Skeletal muscle satellite cell (primary cell): ENCODE data around the gene FHIT.

Experiments used
- H3K27me3 ChIP-seq: 2 replicates; pipeline ENCODE4 v1.7.0; 2013; ENCODE audit warnings: low read length; ENCODE audit not compliant: control insufficient read depth, insufficient read depth
- H3K36me3 ChIP-seq: 2 replicates; pipeline ENCODE4 v1.7.0; 2013; ENCODE audit warnings: mild to moderate bottlenecking, control low read depth, low read length; ENCODE audit not compliant: insufficient read depth
- H3K4me1 ChIP-seq: 2 replicates; pipeline ENCODE4 v1.7.0; 2013; ENCODE audit warnings: low read length; ENCODE audit not compliant: control insufficient read depth, insufficient read depth
- H3K4me2 ChIP-seq: 2 replicates; pipeline ENCODE4 v1.7.0; 2013; ENCODE audit warnings: mild to moderate bottlenecking, low read length
- H3K4me3 ChIP-seq: 2 replicates; pipeline ENCODE4 v1.7.0; 2013; ENCODE audit warnings: low read length
- H3K9ac ChIP-seq: 2 replicates; pipeline ENCODE4 v1.7.0; 2013; ENCODE audit warnings: mild to moderate bottlenecking, low read depth, low read length, moderate library complexity
- H3K9me3 ChIP-seq: replicated peaks from 2 replicates; pipeline ENCODE4 v1.7.0; 2013; ENCODE audit warnings: mild to moderate bottlenecking, control low read depth, low read length

The FHIT gene

DNA sequence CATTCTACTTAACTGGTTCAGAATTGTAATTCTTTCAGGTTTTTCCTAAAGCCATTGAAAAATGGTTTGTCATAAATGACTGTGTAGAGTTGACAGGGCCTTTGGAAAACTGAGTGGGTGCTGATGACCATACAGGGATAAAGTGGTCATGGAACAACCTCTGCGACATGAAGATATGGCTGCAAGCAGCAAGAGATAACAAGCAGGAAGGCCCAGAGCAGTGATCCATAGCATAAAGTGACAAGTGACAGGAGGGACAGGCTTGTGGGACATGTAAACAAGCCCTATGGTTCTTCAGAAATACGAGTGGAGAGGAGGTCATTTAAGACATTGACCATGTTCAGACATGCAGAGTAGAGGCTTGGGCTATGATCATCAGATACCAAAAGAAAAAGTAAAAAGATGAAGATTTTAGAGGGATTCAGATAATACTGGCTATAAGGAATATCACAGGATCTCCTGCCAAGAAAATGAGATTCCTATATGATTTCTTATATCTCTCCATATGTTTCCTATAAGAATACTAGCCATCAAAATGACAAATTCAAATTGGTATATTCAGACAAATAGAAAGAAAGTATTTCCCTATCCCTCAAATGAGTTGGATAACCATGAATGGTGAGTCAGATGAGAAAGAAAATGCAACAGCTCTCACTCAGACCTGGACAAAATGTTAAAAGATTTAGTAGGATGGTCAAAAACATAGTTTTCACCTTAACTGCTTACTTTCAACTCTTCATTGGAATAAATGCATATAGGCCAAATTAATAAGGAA, 1373.8 kb downstream of the FHIT start:
- no peak overlapping the region for H3K4me3 ChIP-seq

DNA sequence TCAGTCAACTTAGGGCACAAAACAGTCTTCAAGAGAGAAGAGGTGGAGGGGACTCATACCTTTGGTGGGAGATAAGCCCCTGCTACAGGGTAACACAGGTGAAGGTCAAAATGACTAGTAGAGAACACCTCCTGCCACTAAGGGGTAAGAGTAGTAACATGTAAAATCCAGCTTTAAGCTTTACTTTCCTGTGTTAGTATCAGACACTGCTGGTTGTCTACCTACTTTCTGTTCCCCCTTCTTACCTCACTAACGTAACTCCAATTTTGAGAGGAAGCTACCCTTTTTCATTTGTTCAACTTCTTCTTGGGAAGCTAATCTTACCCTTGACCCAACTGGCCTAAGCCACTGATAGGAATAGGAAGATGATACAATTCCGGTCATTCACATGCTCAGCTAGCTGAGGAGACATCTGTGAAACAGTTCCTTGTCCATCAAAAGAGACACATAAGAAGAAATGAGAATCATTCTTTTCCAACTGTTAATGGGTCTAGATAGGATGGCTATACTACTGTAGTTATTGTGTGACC, 1374.7 kb downstream of the FHIT start:
- H3K9ac ChIP-seq: no peak overlapping the region
- H3K4me1 ChIP-seq: peaks cover 6% of the 10 kb centered on the region
- no peak overlapping the region for H3K4me3 ChIP-seq
- peaks cover 9% of the 10 kb centered on the region for H3K27me3 ChIP-seq
- H3K9me3 ChIP-seq: no peaks in the 10 kb centered on the region
- H3K4me2 ChIP-seq: no peak overlapping the region
- H3K36me3 ChIP-seq: no peaks in the 10 kb centered on the region

More for the DNA sequence above, 1373.8 kb downstream of the FHIT start:
- H3K4me1 ChIP-seq: peaks cover 6% of the 10 kb centered on the region
- no peaks in the 10 kb centered on the region for H3K9me3 ChIP-seq
- H3K4me2 ChIP-seq: no peak overlapping the region
- peaks cover 11% of the 10 kb centered on the region for H3K27me3 ChIP-seq
- no peak overlapping the region for H3K9ac ChIP-seq
- H3K36me3 ChIP-seq: no peaks in the 10 kb centered on the region

DNA sequence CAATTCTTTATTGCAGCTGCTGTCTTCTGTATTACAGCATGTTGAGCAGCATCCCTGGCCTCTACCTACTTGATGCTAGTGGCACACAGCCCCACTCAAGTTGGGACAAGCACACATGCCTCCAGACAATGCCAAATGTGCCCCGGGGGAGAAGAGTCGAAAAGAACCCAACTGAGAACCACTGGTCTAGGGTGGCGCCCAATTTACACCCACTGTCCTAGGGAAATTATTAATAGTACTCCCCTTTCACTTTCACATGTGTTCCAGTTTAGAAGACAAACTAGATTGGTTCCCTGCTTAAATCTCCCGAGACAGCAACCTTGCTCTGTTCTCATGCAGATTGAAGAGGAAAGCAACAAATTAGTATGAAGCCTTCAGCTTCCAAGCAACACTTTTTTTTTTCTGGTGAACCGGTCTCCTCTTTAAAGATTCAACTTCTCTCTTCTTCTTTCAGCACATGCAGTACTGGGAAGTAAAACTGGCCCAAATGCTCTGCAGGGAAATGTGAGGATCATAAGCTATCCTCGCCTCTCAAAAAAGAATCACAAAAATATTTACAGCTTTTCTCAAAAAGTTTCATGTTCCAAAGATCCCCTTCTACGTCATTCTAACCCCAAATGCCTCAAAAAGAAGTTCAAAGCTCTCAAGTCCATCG, 1377.5 kb downstream of the FHIT start:
- H3K9ac ChIP-seq: no peak overlapping the region
- H3K36me3 ChIP-seq: no peaks in the 10 kb centered on the region
- H3K4me3 ChIP-seq: no peak overlapping the region
- no peak overlapping the region for H3K4me2 ChIP-seq
- H3K9me3 ChIP-seq: no peaks in the 10 kb centered on the region
- peaks cover 6% of the 10 kb centered on the region for H3K4me1 ChIP-seq
- H3K27me3 ChIP-seq: peaks cover 9% of the 10 kb centered on the region

DNA sequence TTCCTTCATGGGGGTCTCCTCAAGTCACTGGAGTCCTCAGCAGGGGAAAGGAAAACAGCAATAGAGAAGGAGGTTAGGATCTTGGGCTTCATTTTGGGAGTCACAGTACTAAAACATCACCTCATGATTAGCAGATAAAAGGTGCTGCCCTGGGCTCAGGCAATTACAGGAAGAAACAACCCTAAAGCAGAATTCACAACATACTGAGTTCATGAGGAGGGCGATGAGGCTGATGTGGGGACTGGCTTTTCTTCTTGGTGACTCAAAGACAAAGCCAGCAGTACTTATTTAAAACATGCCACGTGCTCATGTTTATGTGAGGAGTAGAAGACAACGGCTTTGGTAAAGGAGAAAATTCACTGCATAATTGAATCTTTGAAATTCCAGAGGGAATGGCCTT, 1379.1 kb downstream of the FHIT start:
- no peak overlapping the region for H3K4me2 ChIP-seq
- H3K9me3 ChIP-seq: no peaks in the 10 kb centered on the region
- no peaks in the 10 kb centered on the region for H3K4me1 ChIP-seq
- no peak overlapping the region for H3K9ac ChIP-seq
- H3K36me3 ChIP-seq: no peaks in the 10 kb centered on the region
- peaks cover 9% of the 10 kb centered on the region for H3K27me3 ChIP-seq
- no peak overlapping the region for H3K4me3 ChIP-seq

DNA sequence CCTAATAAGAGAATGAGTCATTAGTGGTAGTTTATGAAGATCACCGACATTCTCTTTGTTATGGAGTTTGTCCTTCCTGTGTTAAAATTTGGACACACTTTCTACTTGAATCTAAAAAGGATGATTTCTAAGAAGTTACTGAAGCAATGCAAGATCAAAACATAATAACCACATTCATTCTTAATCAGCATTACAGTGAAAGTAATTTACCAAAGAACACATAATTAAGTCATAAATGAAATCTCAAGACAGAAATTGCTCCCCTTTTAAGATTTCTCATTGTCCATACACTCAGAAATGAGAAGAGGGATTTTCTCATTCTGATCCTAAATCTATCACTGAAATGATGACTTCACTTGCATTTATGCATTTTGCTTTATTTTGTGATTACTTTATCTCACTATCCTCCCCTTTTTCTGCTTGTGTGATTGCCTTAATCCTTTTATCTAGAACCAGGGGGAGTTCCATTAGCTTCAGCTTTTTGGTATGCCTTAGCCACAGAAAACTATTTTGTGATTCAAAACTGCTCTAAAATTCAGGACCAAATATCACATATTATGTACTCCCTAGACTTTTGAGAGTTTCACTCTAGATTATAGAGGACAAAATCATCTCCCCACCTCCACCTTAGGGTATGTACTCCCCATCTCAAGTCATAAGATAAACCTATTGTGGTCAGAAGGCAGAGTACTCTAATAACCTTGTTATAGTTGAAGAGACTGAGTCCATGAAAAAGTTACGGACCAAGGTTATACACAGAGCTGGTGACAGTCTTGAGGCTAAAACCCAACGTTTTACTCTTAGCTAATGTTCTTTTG, 1383.9 kb downstream of the FHIT start:
- peaks cover 4% of the 10 kb centered on the region for H3K4me1 ChIP-seq
- H3K4me3 ChIP-seq: no peak overlapping the region
- no peaks in the 10 kb centered on the region for H3K27me3 ChIP-seq
- no peaks in the 10 kb centered on the region for H3K36me3 ChIP-seq
- H3K9ac ChIP-seq: no peak overlapping the region
- H3K9me3 ChIP-seq: no peaks in the 10 kb centered on the region
- no peak overlapping the region for H3K4me2 ChIP-seq

DNA sequence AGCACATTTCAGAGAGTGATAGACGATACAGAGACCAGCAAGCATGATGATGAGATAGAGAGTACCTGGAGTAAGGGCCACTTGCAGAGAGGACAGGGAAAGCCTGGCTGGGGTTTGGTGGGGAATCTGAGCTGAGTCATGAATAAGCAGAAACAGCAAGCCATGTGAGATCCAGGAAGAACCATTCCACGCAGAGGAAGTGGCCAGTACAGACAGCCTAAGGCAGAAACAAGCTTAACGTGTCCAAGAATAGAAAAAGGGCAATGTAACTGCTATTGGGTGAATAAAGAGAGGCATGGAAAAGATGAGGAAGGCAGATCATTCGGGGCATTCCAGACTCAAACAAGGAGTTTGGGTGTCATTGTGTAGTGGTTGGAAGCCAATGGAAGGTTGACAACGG, 1385.2 kb downstream of the FHIT start:
- Histone ChIP-seq H3K36me3 (no peaks in the 10 kb centered on the region), H3K9me3 (no peaks in the 10 kb centered on the region), H3K4me1 (peaks cover 4% of the 10 kb centered on the region), H3K27me3 (no peaks in the 10 kb centered on the region), H3K4me2 (no peak overlapping the region), H3K4me3 (no peak overlapping the region), H3K9ac (no peak overlapping the region)

DNA sequence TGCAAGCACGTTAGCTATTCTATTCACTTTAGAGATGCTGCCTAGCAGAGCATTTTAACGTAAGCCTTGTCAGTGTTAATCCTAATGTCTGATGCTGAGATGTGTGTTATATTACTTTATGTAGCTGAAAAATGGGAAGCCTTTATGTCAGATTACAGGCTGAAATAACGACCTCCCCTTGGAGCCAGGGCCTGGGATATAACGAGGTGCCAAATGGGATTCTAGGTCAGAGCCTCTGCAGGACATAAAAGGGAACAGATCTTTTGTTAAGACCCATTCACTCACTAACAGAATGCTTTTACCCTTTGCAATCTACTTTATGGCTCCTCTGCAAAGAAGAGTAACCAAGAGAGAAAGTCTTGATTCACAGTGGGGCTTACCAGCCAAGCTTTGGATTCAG, 1385.9 kb downstream of the FHIT start:
- Histone ChIP-seq H3K4me3 (no peak overlapping the region), H3K9me3 (no peaks in the 10 kb centered on the region), H3K4me2 (no peak overlapping the region), H3K9ac (no peak overlapping the region), H3K36me3 (no peaks in the 10 kb centered on the region), H3K4me1 (peaks cover 4% of the 10 kb centered on the region), H3K27me3 (no peaks in the 10 kb centered on the region)

DNA sequence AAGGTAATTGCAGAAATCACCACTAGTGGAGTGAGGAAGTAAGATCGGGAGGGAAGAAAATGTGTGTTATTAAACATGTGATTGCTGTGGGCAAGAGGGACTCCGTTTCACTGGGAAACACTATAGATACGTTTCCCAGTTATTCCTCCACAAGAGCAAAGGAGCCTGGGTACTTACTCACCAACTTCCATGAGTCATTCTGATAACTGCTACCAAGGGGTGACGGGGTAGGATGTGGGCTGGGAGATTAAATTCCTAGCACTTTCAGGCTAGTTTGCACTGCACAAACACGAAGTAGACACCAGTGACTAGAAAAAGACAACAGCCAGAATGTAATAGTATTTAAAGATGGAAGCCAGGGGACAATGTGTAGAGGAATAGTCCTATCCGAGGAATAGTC, 1388.6 kb downstream of the FHIT start:
- H3K36me3 ChIP-seq: no peaks in the 10 kb centered on the region
- no peaks in the 10 kb centered on the region for H3K9me3 ChIP-seq
- H3K4me3 ChIP-seq: no peak overlapping the region
- H3K27me3 ChIP-seq: no peaks in the 10 kb centered on the region
- peaks cover 4% of the 10 kb centered on the region for H3K4me1 ChIP-seq
- no peak overlapping the region for H3K9ac ChIP-seq
- no peak overlapping the region for H3K4me2 ChIP-seq

DNA sequence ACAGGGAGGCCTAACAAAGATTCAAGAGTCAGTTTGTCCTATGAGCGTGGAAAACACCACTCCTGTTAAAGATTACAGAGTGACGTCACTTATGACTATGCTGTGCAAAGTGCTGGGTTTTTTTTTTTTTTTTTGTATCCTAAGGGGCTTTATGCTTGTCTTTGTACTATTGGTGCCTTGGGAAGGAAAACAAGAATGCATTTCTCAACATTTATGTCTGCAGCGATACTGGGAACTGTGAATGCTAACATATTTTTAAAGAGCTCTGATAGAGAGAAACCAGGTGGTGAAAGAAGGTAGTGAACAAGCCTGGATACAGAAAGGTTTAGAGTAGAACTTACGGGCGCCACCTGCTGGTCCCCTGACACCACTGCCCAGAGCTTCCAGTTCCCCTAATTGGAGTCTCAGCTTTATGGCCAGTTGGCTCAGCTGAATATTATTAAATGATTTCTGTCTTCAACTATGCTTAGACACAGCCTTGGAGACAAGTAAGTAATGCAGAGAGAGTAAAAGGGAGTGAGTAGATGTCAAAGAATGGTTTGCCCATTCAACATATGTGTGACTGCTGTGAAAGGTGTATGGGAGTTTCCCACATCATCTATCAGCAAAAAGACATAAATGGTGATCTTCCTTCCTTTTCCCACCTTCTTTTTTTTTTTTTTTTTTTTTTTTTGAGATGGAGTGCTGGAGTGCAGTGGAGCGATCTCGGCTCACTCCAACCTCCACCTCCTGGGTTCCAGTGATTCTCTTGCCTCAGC, 1393.5 kb downstream of the FHIT start:
- peak overlapping the region; percentile 61 for H3K4me2 ChIP-seq
- H3K36me3 ChIP-seq: no peaks in the 10 kb centered on the region
- no peak overlapping the region for H3K4me3 ChIP-seq
- no peak overlapping the region for H3K9ac ChIP-seq
- H3K4me1 ChIP-seq: peaks cover 3% of the 10 kb centered on the region
- no peaks in the 10 kb centered on the region for H3K9me3 ChIP-seq
- H3K27me3 ChIP-seq: no peaks in the 10 kb centered on the region

DNA sequence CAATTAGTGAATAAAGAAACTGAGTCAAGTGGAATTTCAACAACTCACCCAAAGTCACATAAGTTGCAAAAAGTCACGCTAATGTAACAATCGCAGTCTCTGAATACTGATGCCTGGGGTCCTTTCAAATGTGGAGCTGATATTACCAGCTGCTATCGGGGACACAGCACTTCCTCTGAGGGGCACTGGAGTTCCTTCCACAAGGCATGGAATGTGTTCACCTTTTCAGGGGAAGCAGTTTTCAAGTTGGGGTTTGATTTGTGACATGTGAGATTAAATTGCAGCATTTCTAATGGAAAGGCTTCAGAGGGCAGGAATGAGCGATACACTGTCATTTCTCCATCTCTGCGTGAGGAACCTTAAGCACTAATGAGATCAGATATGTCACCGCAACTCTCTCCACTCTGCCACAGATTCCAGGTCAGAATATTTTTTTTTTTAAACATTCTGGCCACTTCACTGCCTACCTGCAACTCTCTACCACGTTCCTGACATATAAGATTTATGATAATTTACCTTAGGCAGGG, 1394.3 kb downstream of the FHIT start:
- Histone ChIP-seq H3K9me3 (no peaks in the 10 kb centered on the region), H3K4me1 (no peaks in the 10 kb centered on the region), H3K9ac (no peak overlapping the region), H3K27me3 (no peaks in the 10 kb centered on the region), H3K36me3 (no peaks in the 10 kb centered on the region), H3K4me3 (no peak overlapping the region), H3K4me2 (no peak overlapping the region)
